Transverse colon (tissue), 3 donors: ENCODE measurements around the gene RRBP1.

ENCODE experiments used
- CTCF ChIP-seq, 5 experiments: fragments of 200-600 bp in 3 of 5; fragments of 450-650 bp in 2 of 5; sonication (generic) in 3 of 5; IDR thresholded peaks; 1 replicate in 2 of 5; 2 replicates in 3 of 5; pipeline ENCODE4 v1.5.1; 2016 to 2017; ENCODE audit warnings: antibody characterized with exemption in 5 of 5, inconsistent platforms in 3 of 5, mild to moderate bottlenecking in 2 of 5, moderate library complexity in 1 of 5
- EP300 ChIP-seq: sonication (generic); formaldehyde crosslinking; IDR thresholded peaks from one replicate; pipeline ENCODE4 v1.6.1; 2017; ENCODE audit warnings: antibody characterized with exemption, low read depth

- no peak for TF ChIP-seq CTCF (IDR thresholded peaks at IDR 0.05)
- no peak for TF ChIP-seq EP300
Measured at GRCh38 chr20:17660667-17661066, 21.4 kb downstream of the RRBP1 start.
